OCI-LY1 (cell line): ENCODE results near the gene RPS16.

Experiments used
- H2AFZ ChIP-seq: fragments of 200-600 bp; sonication (generic), shearing (Covaris generic); 2 replicates; pipeline ENCODE4 v1.6.0; 2014; ENCODE audit warnings: antibody characterized with exemption, mild to moderate bottlenecking, low read length
- H3F3A ChIP-seq: fragments of 200-600 bp; sonication (generic), shearing (Covaris generic); 2 replicates; pipeline ENCODE4 v1.6.0; 2014; ENCODE audit warnings: mild to moderate bottlenecking, antibody characterized with exemption, low read length, moderate library complexity; ENCODE audit not compliant: insufficient read depth
- H3K27ac ChIP-seq: fragments of 200-600 bp; sonication (generic); 2 replicates; pipeline ENCODE4 v1.5.1; 2014; ENCODE audit warnings: low read length, mixed run types, mild to moderate bottlenecking, low read depth; ENCODE audit not compliant: poor library complexity, severe bottlenecking
- H3K27me3 ChIP-seq: fragments of 200-600 bp; sonication (generic); 2 replicates; pipeline ENCODE4 v1.6.0; 2014; ENCODE audit warnings: antibody characterized with exemption, mild to moderate bottlenecking, low read length, moderate library complexity; ENCODE audit not compliant: insufficient read depth
- H3K36me3 ChIP-seq: fragments of 200-600 bp; sonication (generic); 2 replicates; pipeline ENCODE4 v1.6.1; 2014; ENCODE audit warnings: mild to moderate bottlenecking, antibody characterized with exemption, low read length, moderate library complexity, mixed read lengths; ENCODE audit not compliant: insufficient read depth
- H3K4me1 ChIP-seq: fragments of 200-600 bp; sonication (generic); 2 replicates; pipeline ENCODE4 v1.5.1; 2014; ENCODE audit warnings: mild to moderate bottlenecking, low read length, moderate library complexity; ENCODE audit not compliant: insufficient read depth, severe bottlenecking
- H3K4me2 ChIP-seq: fragments of 200-600 bp; sonication (generic), shearing (Covaris generic); 2 replicates; pipeline ENCODE4 v1.6.1; 2014; ENCODE audit warnings: low read length
- H3K4me3 ChIP-seq: fragments of 200-600 bp; sonication (generic); 2 replicates; pipeline ENCODE4 v1.5.1; 2014; ENCODE audit warnings: low read length, low read depth, mild to moderate bottlenecking, mixed read lengths; ENCODE audit not compliant: poor library complexity, severe bottlenecking
- H3K79me2 ChIP-seq: fragments of 200-600 bp; shearing (Covaris generic); 2 replicates; pipeline ENCODE4 v1.6.1; 2016; ENCODE audit warnings: mixed run types, low read length, mixed read lengths; ENCODE audit not compliant: insufficient read depth
- H3K9ac ChIP-seq: fragments of 200-600 bp; sonication (generic), shearing (Covaris generic); 2 replicates; pipeline ENCODE4 v1.6.1; 2014; ENCODE audit warnings: mild to moderate bottlenecking, low read length, mixed read lengths
- H3K9me2 ChIP-seq: fragments of 200-600 bp; sonication (generic), shearing (Covaris generic); 2 replicates; pipeline ENCODE4 v1.6.1; 2014; ENCODE audit warnings: low read depth, mild to moderate bottlenecking, low read length, mixed read lengths
- H3K9me3 ChIP-seq: fragments of 200-600 bp; shearing (Covaris generic); 2 replicates; pipeline ENCODE4 v1.6.1; 2014; ENCODE audit warnings: low read length, mixed read lengths
- H4K20me1 ChIP-seq: fragments of 200-600 bp; sonication (generic), shearing (Covaris generic); 2 replicates; pipeline ENCODE4 v1.6.0; 2016; ENCODE audit warnings: mild to moderate bottlenecking, low read length; ENCODE audit not compliant: insufficient read depth
- EZH2 ChIP-seq: fragments of 200-600 bp; sonication (generic), shearing (Covaris generic); IDR thresholded peaks from 2 replicates; pipeline ENCODE4 v1.8.0; 2017; ENCODE audit warnings: borderline replicate concordance, mixed run types, mild to moderate bottlenecking, antibody characterized with exemption, low read length, moderate library complexity, mixed read lengths
- TF ChIP-seq, protein P1 (sequence below): fragments of 200-600 bp; sonication (generic), shearing (Covaris generic); IDR thresholded peaks from 2 replicates; pipeline ENCODE4 v1.5.1; 2017; ENCODE audit warnings: mild to moderate bottlenecking, antibody characterized with exemption, low read length, moderate library complexity, mixed read lengths

RPS16 gene

GRCh38 chr19:39402346-39403300, 33.1 kb downstream of the RPS16 start:
- H3K9me2 ChIP-seq = no peaks in the 10 kb centered on the region
- H3K27ac ChIP-seq = peak overlapping the region; percentile 96
- H3K4me1 ChIP-seq = peaks cover 70% of the 10 kb centered on the region
- no peak for TF ChIP-seq EZH2
- TF ChIP-seq, protein P1, sequence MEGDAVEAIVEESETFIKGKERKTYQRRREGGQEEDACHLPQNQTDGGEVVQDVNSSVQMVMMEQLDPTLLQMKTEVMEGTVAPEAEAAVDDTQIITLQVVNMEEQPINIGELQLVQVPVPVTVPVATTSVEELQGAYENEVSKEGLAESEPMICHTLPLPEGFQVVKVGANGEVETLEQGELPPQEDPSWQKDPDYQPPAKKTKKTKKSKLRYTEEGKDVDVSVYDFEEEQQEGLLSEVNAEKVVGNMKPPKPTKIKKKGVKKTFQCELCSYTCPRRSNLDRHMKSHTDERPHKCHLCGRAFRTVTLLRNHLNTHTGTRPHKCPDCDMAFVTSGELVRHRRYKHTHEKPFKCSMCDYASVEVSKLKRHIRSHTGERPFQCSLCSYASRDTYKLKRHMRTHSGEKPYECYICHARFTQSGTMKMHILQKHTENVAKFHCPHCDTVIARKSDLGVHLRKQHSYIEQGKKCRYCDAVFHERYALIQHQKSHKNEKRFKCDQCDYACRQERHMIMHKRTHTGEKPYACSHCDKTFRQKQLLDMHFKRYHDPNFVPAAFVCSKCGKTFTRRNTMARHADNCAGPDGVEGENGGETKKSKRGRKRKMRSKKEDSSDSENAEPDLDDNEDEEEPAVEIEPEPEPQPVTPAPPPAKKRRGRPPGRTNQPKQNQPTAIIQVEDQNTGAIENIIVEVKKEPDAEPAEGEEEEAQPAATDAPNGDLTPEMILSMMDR = no peak
- peak overlapping the region; percentile 72 for H3K9ac ChIP-seq
- no peaks in the 10 kb centered on the region for H3K79me2 ChIP-seq
- no peaks in the 10 kb centered on the region for H3K27me3 ChIP-seq
- peaks cover 13% of the 10 kb centered on the region for H3F3A ChIP-seq
- peak overlapping the region; percentile 43 for H3K4me3 ChIP-seq
- H3K4me2 ChIP-seq = peak overlapping the region; percentile 66
- H2AFZ ChIP-seq = no peak overlapping the region
- H4K20me1 ChIP-seq = no peaks in the 10 kb centered on the region
- H3K36me3 ChIP-seq = peaks cover 6% of the 10 kb centered on the region; the same call in 1 of the 2 replicates
- H3K9me3 ChIP-seq = no peaks in the 10 kb centered on the region

DNA sequence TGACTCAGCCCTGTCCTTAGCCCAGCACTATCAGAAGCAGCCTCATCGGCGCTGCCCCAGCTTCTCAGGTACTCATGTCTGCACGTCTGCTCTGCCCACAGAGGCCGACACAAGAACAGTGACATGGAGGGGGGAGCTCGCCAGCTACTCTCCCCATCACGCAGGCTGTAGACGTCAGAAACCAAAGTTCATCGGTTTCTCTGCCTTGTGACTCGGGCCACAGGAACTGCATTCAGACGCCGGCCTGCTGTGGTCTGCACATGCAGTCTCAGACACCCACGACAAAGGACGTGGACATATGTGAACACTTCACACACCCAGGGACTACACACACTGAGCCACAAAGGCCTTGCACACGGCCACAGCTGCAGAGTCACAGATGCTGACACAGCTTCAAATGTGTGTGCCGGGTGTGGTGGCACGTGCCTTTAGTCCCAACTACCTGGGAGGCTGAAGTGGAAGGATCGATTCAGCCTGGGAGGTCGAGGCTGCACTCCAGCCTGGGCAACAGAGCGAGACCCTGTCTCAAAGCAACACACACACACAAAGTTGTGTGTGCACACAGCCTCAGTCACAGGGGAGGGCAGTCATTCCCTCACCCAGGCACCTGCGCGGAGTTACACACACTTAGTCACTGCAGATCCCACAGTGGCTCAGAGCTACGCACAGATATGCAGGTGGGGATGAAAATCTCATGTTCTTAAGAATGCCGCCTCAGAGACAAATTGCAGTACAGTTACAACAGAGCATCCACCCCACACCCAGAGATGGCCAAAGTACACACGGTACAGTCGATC, 34.0 kb downstream of the RPS16 start:
- Histone ChIP-seq H3K79me2 (no peaks in the 10 kb centered on the region), H3K9me2 (no peaks in the 10 kb centered on the region)
- TF ChIP-seq, protein P1 = no peak
- no peak for TF ChIP-seq EZH2

GRCh38 chr19:39401070-39401548, 34.6 kb downstream of the RPS16 start:
- Histone ChIP-seq H3K9ac (peak overlapping the region; percentile 72), H3K4me1 (peaks cover 73% of the 10 kb centered on the region), H2AFZ (no peak overlapping the region), H3K27ac (peak overlapping the region; percentile 96), H3K27me3 (no peaks in the 10 kb centered on the region), H3K9me3 (no peaks in the 10 kb centered on the region), H3K79me2 (no peaks in the 10 kb centered on the region), H3F3A (peaks cover 13% of the 10 kb centered on the region), H3K36me3 (peaks cover 9% of the 10 kb centered on the region; the same call in 1 of the 2 replicates), H3K9me2 (no peaks in the 10 kb centered on the region), H3K4me2 (peak overlapping the region; percentile 66; the same call in 1 of the 2 replicates), H4K20me1 (no peaks in the 10 kb centered on the region), H3K4me3 (no peak overlapping the region)
- TF ChIP-seq, protein P1 = no peak
- no peak for TF ChIP-seq EZH2

More for the DNA sequence above, 34.0 kb downstream of the RPS16 start:
- H3K27me3 ChIP-seq = no peaks in the 10 kb centered on the region
- H3F3A ChIP-seq = peaks cover 13% of the 10 kb centered on the region
- peak overlapping the region; percentile 66 for H3K4me2 ChIP-seq
- peak overlapping the region; percentile 72 for H3K9ac ChIP-seq
- H3K27ac ChIP-seq = peak overlapping the region; percentile 96
- H3K36me3 ChIP-seq = peaks cover 9% of the 10 kb centered on the region; the same call in 1 of the 2 replicates
- peak overlapping the region; percentile 43 for H3K4me3 ChIP-seq
- no peak overlapping the region for H2AFZ ChIP-seq
- no peaks in the 10 kb centered on the region for H3K9me3 ChIP-seq
- no peaks in the 10 kb centered on the region for H4K20me1 ChIP-seq
- H3K4me1 ChIP-seq = peaks cover 77% of the 10 kb centered on the region
